ENCODE results near the gene PTPN7. TPM values are rescaled to one million over a fixed set of nuclear protein-coding genes. Genes with fewer than 3 reads are reported as not detected.
A peak's percentile ranks its signal among the peaks of the same experiment; 100 is the strongest.

The PTPN7 gene
- polyA plus RNA-seq, 2 of the 4 experiments (the other 2 are of a cell fraction): 0.08 TPM; not detected in 1

GRCh38 chr1:202189918-202190715 lies 29.7 kb upstream of the PTPN7 start:
- FAIRE-seq: no peak
- peaks cover 10% of the 10 kb centered on the region for H3K4me1 ChIP-seq
- CTCF ChIA-PET: interaction anchor here (0.6 to 12.3 kb wide), 52 partner anchors 10 to 1322 kb away, joined by 3 to 350 read pairs (median 6); partner anchors contain the start of genes PTPN7 and UBE2T
- no peak overlapping the region for H3K27ac ChIP-seq
- DNase-seq (ENCODE audit: low read depth in 1 of 2, low spot score in 1 of 2): peak in 1 of 2 experiments; percentile 57
- peak; percentile 48 to 73 for ATAC-seq
- H3K4me3 ChIP-seq: no peak overlapping the region
- POLR2A ChIA-PET: interaction anchor here (0.6 kb wide), 1 partner anchor 780 kb away, joined by 4 read pairs; no protein-coding TSS in a partner anchor
- no peaks in the 10 kb centered on the region for H3K9me3 ChIP-seq
- TF ChIP-seq CHD2 (IDR thresholded peaks at IDR 0.05; ENCODE audit: low read length, partially characterized antibody) (no peak), HOXB13 (CRISPR knock-in tag; IDR thresholded peaks at IDR 0.05; ENCODE audit: low read depth) (no peak), USF2 (IDR thresholded peaks at IDR 0.05) (no peak), TFCP2L1 (CRISPR knock-in tag; IDR thresholded peaks at IDR 0.05) (no peak), SMC3 (IDR thresholded peaks at IDR 0.05) (no peak), ZSCAN20 (CRISPR knock-in tag; IDR thresholded peaks at IDR 0.05) (no peak), GATA3 (IDR thresholded peaks at IDR 0.05; ENCODE audit: borderline replicate concordance) (no peak), KDM5A (IDR thresholded peaks at IDR 0.05) (no peak)
- 54% methylated on average over 7 of the region's 7 CpGs for WGBS (ENCODE audit: missing lambda C conversion rate)
- no peak overlapping the region for H3K4me2 ChIP-seq

GRCh38 chr1:202189001-202189790 lies 28.8 kb upstream of the PTPN7 start:
- FAIRE-seq (no peak), DNase-seq (ENCODE audit: low read depth in 1 of 2, low spot score in 1 of 2) (peak; percentile 63 to 70), ATAC-seq (peak; percentile 54 to 78)
- H3K4me3 ChIP-seq: no peak overlapping the region
- 78% methylated on average over 13 of the region's 20 CpGs for WGBS (ENCODE audit: missing lambda C conversion rate)
- ChIA-PET CTCF (interaction anchor here (0.6 to 12.3 kb wide), 54 partner anchors 9 to 536 kb away, joined by 3 to 350 read pairs (median 6); partner anchors contain the start of genes PTPN7 and UBE2T), POLR2A (interaction anchor here (0.6 to 1.1 kb wide), 2 partner anchors 126 to 781 kb away, joined by 4 read pairs; no protein-coding TSS in a partner anchor)
- TF ChIP-seq HEYL (CRISPR knock-in tag; IDR thresholded peaks at IDR 0.05) (no peak), JUN (IDR thresholded peaks at IDR 0.05) (no peak), RAD21 (conservative IDR thresholded peaks at IDR 0.05 in 1 of 2, IDR thresholded peaks at IDR 0.05 in 1 of 2) (peak; percentile 61 to 73), SMC3 (IDR thresholded peaks at IDR 0.05) (peak; percentile 75), REST (IDR thresholded peaks at IDR 0.05) (no peak), ZC3H11A (IDR thresholded peaks at IDR 0.05) (no peak), FOSL2 (IDR thresholded peaks at IDR 0.05) (no peak), FOSL2 (CRISPR knock-in tag; IDR thresholded peaks at IDR 0.05) (no peak), MAFK (IDR thresholded peaks at IDR 0.05; ENCODE audit: partially characterized antibody) (no peak), CHD2 (IDR thresholded peaks at IDR 0.05; ENCODE audit: low read length, partially characterized antibody) (no peak), POLR2AphosphoS2 (conservative IDR thresholded peaks at IDR 0.05; ENCODE audit: low read length) (no peak), CHD4 (IDR thresholded peaks at IDR 0.05; ENCODE audit: borderline replicate concordance) (no peak), FOSB (CRISPR knock-in tag; IDR thresholded peaks at IDR 0.05) (no peak), EHMT2 (IDR thresholded peaks at IDR 0.05; ENCODE audit: low read depth) (no peak), CTCF (IDR thresholded peaks at IDR 0.05) (peak; percentile 84)
- peaks cover 19% of the 10 kb centered on the region for H3K4me1 ChIP-seq
- H3K4me2 ChIP-seq: no peak overlapping the region
- H3K9me3 ChIP-seq: no peaks in the 10 kb centered on the region
- H3K27ac ChIP-seq: no peak overlapping the region
